Right lung (tissue), 5 donors: ENCODE measurements around the gene SLC9A9. TPM values are rescaled to one million over a fixed set of nuclear protein-coding genes. Genes with fewer than 3 reads are reported as not detected.

Experiments
- DNase-seq, 2 donors: peaks; one replicate each; pipeline ENCODE4 v3.0.0-alpha.2; 2013
- polyA plus RNA-seq, 5 donors: library from polyadenylated mRNA; unstranded; fragments of 120-200 nt; gene quantifications; one replicate each; pipeline versions ENCODE4 v1.2.1 to v1.2.3, GENCODE V29; 2013; ENCODE audit warnings: inconsistent platforms in 1 of 5, low replicate concordance in 1 of 5; ENCODE audit not compliant: insufficient read length in 5 of 5, insufficient read depth in 1 of 5

The SLC9A9 gene
- polyA plus RNA-seq, 5 donors, result 11.7 to 20.9 (median 17.7) TPM

GRCh38 chr3:143362115-143362991, 485.9 kb downstream of the SLC9A9 start:
- no peak for DNase-seq

- no peak for DNase-seq
Measured at GRCh38 chr3:143361589-143361988, 486.7 kb downstream of the SLC9A9 start.

GRCh38 chr3:143360244-143360643, 488.0 kb downstream of the SLC9A9 start:
- no peak for DNase-seq

- no peak for DNase-seq
Measured at GRCh38 chr3:143358793-143359491, 489.3 kb downstream of the SLC9A9 start.

GRCh38 chr3:143358155-143358792, 490.0 kb downstream of the SLC9A9 start:
- DNase-seq, result no peak

- no peak for DNase-seq
Measured at GRCh38 chr3:143357700-143358099, 490.6 kb downstream of the SLC9A9 start.

- no peak for DNase-seq
Measured at GRCh38 chr3:143356839-143357238, 491.4 kb downstream of the SLC9A9 start.

GRCh38 chr3:143354342-143354741, 493.9 kb downstream of the SLC9A9 start:
- no peak for DNase-seq

- DNase-seq, result no peak
Measured at GRCh38 chr3:143352850-143353550, 495.3 kb downstream of the SLC9A9 start.

- no peak for DNase-seq
Measured at GRCh38 chr3:143351895-143352608, 496.2 kb downstream of the SLC9A9 start.

GRCh38 chr3:143351354-143351753, 496.9 kb downstream of the SLC9A9 start:
- no peak for DNase-seq

GRCh38 chr3:143349455-143349854, 498.8 kb downstream of the SLC9A9 start:
- DNase-seq, result no peak

- no peak for DNase-seq
Measured at GRCh38 chr3:143348486-143349327, 499.6 kb downstream of the SLC9A9 start.

- DNase-seq, result no peak
Measured at GRCh38 chr3:143344516-143345165, 503.6 kb downstream of the SLC9A9 start.

GRCh38 chr3:143343944-143344343, 504.3 kb downstream of the SLC9A9 start:
- no peak for DNase-seq

- DNase-seq, result no peak
Measured at GRCh38 chr3:143343031-143343430, 505.2 kb downstream of the SLC9A9 start.

- DNase-seq, result no peak
Measured at GRCh38 chr3:143339451-143339850, 508.8 kb downstream of the SLC9A9 start.

- no peak for DNase-seq
Measured at GRCh38 chr3:143337387-143337786, 510.9 kb downstream of the SLC9A9 start.

- DNase-seq, result no peak
Measured at GRCh38 chr3:143334231-143334630, 514.0 kb downstream of the SLC9A9 start.

- no peak for DNase-seq
Measured at GRCh38 chr3:143333367-143333766, 514.9 kb downstream of the SLC9A9 start.
